Esophagus muscularis mucosa (tissue), 3 donors: Measurements from ENCODE around the gene TMEM144.

Experiments used
- CTCF ChIP-seq, 3 experiments: fragments of 200-600 bp in 2 of 3; fragments of 450-650 bp in 1 of 3; sonication (generic) in 2 of 3; IDR thresholded peaks; one replicate each; pipeline ENCODE4 v1.5.1; 2017 to 2019; ENCODE audit warnings: antibody characterized with exemption in 3 of 3, mild to moderate bottlenecking in 2 of 3, moderate library complexity in 1 of 3
- POLR2AphosphoS5 ChIP-seq, 2 donors: sonication (generic); formaldehyde crosslinking; IDR thresholded peaks; one replicate each; pipeline ENCODE4 v1.6.1; 2017; ENCODE audit warnings: antibody characterized with exemption in 2 of 2

GRCh38 chr4:158186815-158187214, 23.5 kb upstream of the TMEM144 start:
- TF ChIP-seq POLR2AphosphoS5 (IDR thresholded peaks at IDR 0.05) (no peak), CTCF (IDR thresholded peaks at IDR 0.05) (no peak)
